A549 (cell line): Measurements from ENCODE around the gene KRTAP10-10. TPM values are rescaled to one million over a fixed set of nuclear protein-coding genes. Genes with fewer than 3 reads are reported as not detected.

Source experiments
- ATAC-seq, 2 experiments: fragments of 200-7000 bp in 1 of 2; fragments of >200 bp in 1 of 2; cut with Nextera tagmentation in 1 of 2; cut with Tn5 transposase in 1 of 2; 3 replicates each; pipeline versions ENCODE4 v1.8.0 to v1.9.1; 2018 to 2020; ENCODE audit warnings: mild to moderate bottlenecking in 1 of 2, moderate library complexity in 1 of 2
- CTCF ChIA-PET: fragments of 300-600 bp; sonication (Branson Sonifier 250); formaldehyde crosslinking; extraction: SDS; loops from one replicate; lab custom pipeline; 2021; ENCODE audit warnings: antibody characterized with exemption, inconsistent platforms; lab: Yijun Ruan, JAX
- POLR2A ChIA-PET: fragments of 350-600 bp; formaldehyde crosslinking; extraction: SDS; loops from one replicate; lab custom pipeline; 2021; ENCODE audit warnings: antibody characterized with exemption, inconsistent platforms; lab: Yijun Ruan, JAX
- DNase-seq, 2 experiments: peaks; one replicate each; pipeline versions ENCODE4 v3.0.0 to v3.0.0-alpha.2; 2011 to 2016; ENCODE audit warnings: low read depth in 1 of 2, low spot score in 1 of 2
- FAIRE-seq: peaks from 2 replicates; lab custom pipeline; 2011; peaks lifted over from hg19 to GRCh38; lab: Jason Lieb, UNC
- H3K27ac ChIP-seq, 2 experiments: fragments of >200 bp; sonication (Bioruptor Twin); formaldehyde crosslinking; 3 replicates each; pipeline ENCODE4 v1.5.1; 2016 to 2017
- H3K4me1 ChIP-seq: fragments of >200 bp; sonication (Bioruptor Twin); formaldehyde crosslinking; 3 replicates; pipeline ENCODE4 v1.6.1; 2016
- H3K4me2 ChIP-seq: fragments of >200 bp; sonication (Bioruptor Twin); formaldehyde crosslinking; 3 replicates; pipeline ENCODE4 v1.6.1; 2016
- H3K4me3 ChIP-seq: fragments of >200 bp; sonication (Bioruptor Twin); formaldehyde crosslinking; 3 replicates; pipeline ENCODE4 v1.5.1; 2016
- H3K9me3 ChIP-seq: fragments of >200 bp; sonication (Bioruptor Twin); formaldehyde crosslinking; 3 replicates; pipeline ENCODE4 v1.6.1; 2016
- BCL3 ChIP-seq: fragments of >200 bp; sonication (Bioruptor Twin); formaldehyde crosslinking; IDR thresholded peaks from 3 replicates; pipeline ENCODE4 v1.6.1; 2016
- CHD4 ChIP-seq: fragments of 200-600 bp; sonication (generic); IDR thresholded peaks from 2 replicates; pipeline ENCODE4 v1.6.1; 2016; ENCODE audit warnings: antibody characterized with exemption, mild to moderate bottlenecking, borderline replicate concordance
- CTCF ChIP-seq: fragments of >200 bp; sonication (Bioruptor Twin); formaldehyde crosslinking; IDR thresholded peaks from 3 replicates; pipeline ENCODE4 v1.5.1; 2016
- EHMT2 ChIP-seq: fragments of 200-600 bp; sonication (generic); IDR thresholded peaks from 2 replicates; pipeline ENCODE4 v1.6.1; 2016; ENCODE audit warnings: antibody characterized with exemption, low read depth, mild to moderate bottlenecking, moderate library complexity
- EP300 ChIP-seq, 2 experiments: fragments of >200 bp; sonication (Bioruptor Twin); formaldehyde crosslinking; IDR thresholded peaks; 2 replicates in 1 of 2; 3 replicates in 1 of 2; pipeline ENCODE4 v1.6.1; 2016 to 2017
- ESRRA ChIP-seq: fragments of 150-350 bp; IDR thresholded peaks from 2 replicates; pipeline ENCODE4 v1.6.1; 2014; ENCODE audit warnings: mild to moderate bottlenecking, low read length, borderline replicate concordance
- FOSB ChIP-seq: fragments of 250-450 bp; sonication (Bioruptor Pico); IDR thresholded peaks from 2 replicates; pipeline ENCODE4 v1.5.0; 2020; ENCODE audit warnings: mild to moderate bottlenecking, moderate library complexity
- FOSL2 ChIP-seq, 2 experiments: fragments of 450-650 bp in 1 of 2; fragments of >200 bp in 1 of 2; sonication (Bioruptor Twin) in 1 of 2; formaldehyde crosslinking; IDR thresholded peaks; 2 replicates each; pipeline versions ENCODE4 v1.5.0 to v1.6.1; 2016 to 2020; ENCODE audit warnings: mild to moderate bottlenecking in 1 of 2, moderate library complexity in 1 of 2
- FOXS1 ChIP-seq: fragments of 250-450 bp; sonication (Bioruptor Pico); IDR thresholded peaks from 2 replicates; pipeline ENCODE4 v1.5.0; 2020; ENCODE audit warnings: mild to moderate bottlenecking, moderate library complexity
- GATA3 ChIP-seq: IDR thresholded peaks from 2 replicates; pipeline ENCODE4 v1.6.1; 2012; ENCODE audit warnings: borderline replicate concordance
- HDAC2 ChIP-seq: fragments of 200-600 bp; sonication (generic); IDR thresholded peaks from 2 replicates; pipeline ENCODE4 v1.6.1; 2016
- HES2 ChIP-seq: fragments of >200 bp; sonication (Bioruptor Twin); formaldehyde crosslinking; IDR thresholded peaks from 2 replicates; pipeline ENCODE4 v1.6.1; 2016
- HOXA7 ChIP-seq: fragments of 250-450 bp; sonication (Bioruptor Pico); IDR thresholded peaks from 2 replicates; pipeline ENCODE4 v1.5.0; 2020; ENCODE audit warnings: mild to moderate bottlenecking, moderate library complexity
- HOXB13 ChIP-seq: fragments of 250-450 bp; sonication (Bioruptor Pico); IDR thresholded peaks from 2 replicates; pipeline ENCODE4 v1.5.0; 2020; ENCODE audit warnings: low read depth, mild to moderate bottlenecking, moderate library complexity
- HOXB5 ChIP-seq: fragments of 250-450 bp; sonication (Bioruptor Pico); IDR thresholded peaks from 2 replicates; pipeline ENCODE4 v1.5.0; 2020; ENCODE audit warnings: mild to moderate bottlenecking, moderate library complexity
- JUNB ChIP-seq: fragments of >200 bp; sonication (Bioruptor Twin); formaldehyde crosslinking; IDR thresholded peaks from 2 replicates; pipeline ENCODE4 v1.6.1; 2016
- MAZ ChIP-seq: fragments of 150-350 bp; IDR thresholded peaks from 2 replicates; pipeline ENCODE4 v1.6.1; 2014; ENCODE audit warnings: antibody characterized with exemption, low read depth, low read length, borderline replicate concordance
- NPAS2 ChIP-seq: fragments of 250-450 bp; sonication (Bioruptor Pico); IDR thresholded peaks from 2 replicates; pipeline ENCODE4 v1.8.0; 2022; ENCODE audit warnings: mild to moderate bottlenecking, moderate library complexity, borderline replicate concordance
- NR3C1 ChIP-seq: fragments of >200 bp; sonication (Bioruptor Twin); formaldehyde crosslinking; IDR thresholded peaks from 3 replicates; pipeline ENCODE4 v1.6.1; 2017
- PHF8 ChIP-seq: fragments of 200-600 bp; sonication (generic); IDR thresholded peaks from 2 replicates; pipeline ENCODE4 v1.6.1; 2016; ENCODE audit warnings: low read depth, mild to moderate bottlenecking, antibody characterized with exemption, moderate library complexity, borderline replicate concordance
- RAD21 ChIP-seq, 2 experiments: fragments of >200 bp in 1 of 2; sonication (Bioruptor Twin) in 1 of 2; formaldehyde crosslinking in 1 of 2; IDR thresholded peaks in 1 of 2; conservative IDR thresholded peaks in 1 of 2; 2 replicates in 1 of 2; 3 replicates in 1 of 2; pipeline ENCODE4 v1.6.1; 2012 to 2018; ENCODE audit warnings: inconsistent platforms in 1 of 2
- RCOR1 ChIP-seq: fragments of 150-350 bp; IDR thresholded peaks from 2 replicates; pipeline ENCODE4 v1.6.1; 2014; ENCODE audit warnings: antibody characterized with exemption, low read length, low read depth
- RFX5 ChIP-seq: fragments of 450-650 bp; IDR thresholded peaks from 2 replicates; pipeline ENCODE4 v1.7.1; 2014; ENCODE audit warnings: antibody characterized with exemption, mild to moderate bottlenecking, moderate library complexity
- RNF2 ChIP-seq: fragments of 200-600 bp; sonication (generic); IDR thresholded peaks from 2 replicates; pipeline ENCODE4 v1.6.1; 2016; ENCODE audit warnings: low read depth, mild to moderate bottlenecking, antibody characterized with exemption, moderate library complexity, borderline replicate concordance
- TFCP2L1 ChIP-seq: fragments of 250-450 bp; sonication (Bioruptor Pico); IDR thresholded peaks from 2 replicates; pipeline ENCODE4 v1.5.0; 2021; ENCODE audit warnings: mild to moderate bottlenecking
- TP53 ChIP-seq: fragments of 250-450 bp; sonication (Bioruptor Pico); IDR thresholded peaks from 2 replicates; pipeline ENCODE4 v1.5.0; 2021; ENCODE audit warnings: mild to moderate bottlenecking, moderate library complexity
- ZSCAN20 ChIP-seq: fragments of 250-450 bp; sonication (Bioruptor Pico); IDR thresholded peaks from 2 replicates; pipeline ENCODE4 v1.8.0; 2022; ENCODE audit warnings: mild to moderate bottlenecking, moderate library complexity
- WGBS: methylation state at CpG from one replicate; pipeline ENCODE4 v1.1.6; 2017; ENCODE audit errors: missing lambda C conversion rate; 5-methylcytosine and 5-hydroxymethylcytosine counted together
- polyA plus RNA-seq, 4 experiments: library from polyadenylated mRNA; depleted of rRNA in 3 of 4; stranded (reverse); fragments of >200 nt; fragmentation: RNase III in 1 of 4; extraction: RNeasy Plus Mini Kit Qiagen cat#74134 plus additional on column Dnase treatment in 1 of 4; gene quantifications; 2 replicates in 3 of 4; 3 replicates in 1 of 4; pipeline ENCODE4 v1.2.3, GENCODE V29; 2011 to 2017

Gene KRTAP10-10
- polyA plus RNA-seq, 2 of the 4 experiments (the other 2 are of a cell fraction) = not detected

GRCh38 chr21:44614961-44615391 lies 22.2 kb upstream of the KRTAP10-10 start:
- no peaks in the 10 kb centered on the region for H3K4me1 ChIP-seq
- CTCF ChIA-PET = interaction anchor here (0.6 kb wide), 2 partner anchors 24 to 62 kb away, joined by 3 to 5 read pairs; no protein-coding TSS in a partner anchor
- TF ChIP-seq HOXB5 (CRISPR knock-in tag) = no peak
- TF ChIP-seq RCOR1 = no peak
- no peak for TF ChIP-seq TP53 (CRISPR knock-in tag)
- no peak for TF ChIP-seq HES2
- no peak for TF ChIP-seq FOXS1
- TF ChIP-seq, all 56 proteins: peak for 0
- 68% methylated on average over 23 of the region's 28 CpGs for WGBS
- Histone ChIP-seq H3K4me2 (no peak overlapping the region), H3K9me3 (peaks cover 5% of the 10 kb centered on the region; the same call in 1 of the 3 replicates), H3K4me3 (no peak overlapping the region), H3K27ac (no peak overlapping the region)
- DNase-seq (no peak), FAIRE-seq (no peak), ATAC-seq (no peak)
- POLR2A ChIA-PET = no interaction called here

GRCh38 chr21:44615466-44615865 lies 21.7 kb upstream of the KRTAP10-10 start:
- no peak overlapping the region for H3K4me3 ChIP-seq
- ChIA-PET POLR2A (no interaction called here), CTCF (interaction anchor here (0.6 kb wide), 2 partner anchors 24 to 61 kb away, joined by 3 to 5 read pairs; no protein-coding TSS in a partner anchor)
- H3K27ac ChIP-seq = no peak overlapping the region
- TF ChIP-seq NPAS2 (CRISPR knock-in tag) (no peak), FOSL2 (IDR thresholded peaks at IDR 0.05) (no peak), FOSL2 (CRISPR knock-in tag; IDR thresholded peaks at IDR 0.05) (no peak), PHF8 (no peak), CTCF (no peak), RFX5 (no peak), HOXA7 (CRISPR knock-in tag) (no peak), TP53 (CRISPR knock-in tag) (no peak), EHMT2 (no peak), HDAC2 (no peak), ZSCAN20 (CRISPR knock-in tag) (no peak), NR3C1 (no peak), JUNB (no peak), HOXB13 (CRISPR knock-in tag) (no peak), RAD21 (conservative IDR thresholded peaks at IDR 0.05 in 1 of 2, IDR thresholded peaks at IDR 0.05 in 1 of 2) (no peak), EP300 (IDR thresholded peaks at IDR 0.05) (no peak), TFCP2L1 (no peak), CHD4 (no peak), HES2 (no peak)
- H3K9me3 ChIP-seq = 0 out of 3 replicates have a peak, but pooled peaks cover 2% of the 10 kb centered on the region
- FAIRE-seq (no peak), DNase-seq (no peak), ATAC-seq (no peak)
- WGBS = 8% methylated on average over 7 of the region's 8 CpGs
- H3K4me1 ChIP-seq = no peaks in the 10 kb centered on the region
- no peak overlapping the region for H3K4me2 ChIP-seq

GRCh38 chr21:44615911-44616590 lies 21.1 kb upstream of the KRTAP10-10 start:
- no peak for DNase-seq
- Histone ChIP-seq H3K4me3 (no peak overlapping the region), H3K9me3 (0 out of 3 replicates have a peak, but pooled peaks cover 2% of the 10 kb centered on the region), H3K27ac (no peak overlapping the region), H3K4me1 (no peaks in the 10 kb centered on the region), H3K4me2 (no peak overlapping the region)
- 29% methylated on average over 4 of the region's 17 CpGs for WGBS
- CTCF ChIA-PET = no interaction called here
- FAIRE-seq = no peak
- POLR2A ChIA-PET = no interaction called here
- no peak for ATAC-seq
- TF ChIP-seq HDAC2 (no peak), ESRRA (no peak), RFX5 (no peak), GATA3 (no peak), NR3C1 (no peak), RCOR1 (no peak), RNF2 (no peak), CTCF (no peak), FOXS1 (no peak), TP53 (CRISPR knock-in tag) (no peak), RAD21 (conservative IDR thresholded peaks at IDR 0.05 in 1 of 2, IDR thresholded peaks at IDR 0.05 in 1 of 2) (no peak), FOSB (no peak), MAZ (no peak), BCL3 (no peak)
